ENCODE measurements around the gene PRKCB. TPM values are rescaled to one million over a fixed set of nuclear protein-coding genes. Genes with fewer than 3 reads are reported as not detected.

Gene PRKCB
- total and polyA plus RNA-seq, 9 donors, result 1.2 to 4.5 (median 1.6) TPM

DNA sequence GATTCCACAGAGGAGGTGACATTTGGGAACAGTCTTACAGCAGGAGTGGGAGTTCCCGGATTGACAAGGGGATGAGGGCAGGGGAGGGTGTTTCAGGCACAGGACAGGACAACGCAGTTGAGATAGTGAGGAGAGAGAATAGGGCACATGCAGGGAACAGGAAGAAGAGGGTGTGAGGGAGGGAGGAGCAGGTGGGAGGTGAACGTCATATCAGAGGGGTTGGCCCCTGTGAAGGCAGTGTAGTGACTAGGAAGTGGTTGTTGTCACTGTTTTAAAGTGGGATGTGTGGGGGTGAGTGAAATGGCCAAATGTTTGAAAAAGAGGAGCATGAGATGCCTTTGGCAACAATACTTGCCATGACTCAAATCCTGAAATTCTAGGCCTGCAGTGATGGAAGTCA is 12.2 kb downstream of the PRKCB start:
- no peaks in the 10 kb centered on the region for H3K36me3 ChIP-seq (ENCODE audit: control insufficient read depth, insufficient read depth, low read length)
- DNase-seq, result no peak
- no peak overlapping the region for H3K4me3 ChIP-seq (ENCODE audit: low read length)
- H3K27me3 ChIP-seq (ENCODE audit: control insufficient read depth, insufficient read depth, low read length), result no peaks in the 10 kb centered on the region
- H3K4me1 ChIP-seq (ENCODE audit: control insufficient read depth, insufficient read depth, low read length), result no peaks in the 10 kb centered on the region
- no peak overlapping the region for H3K27ac ChIP-seq (ENCODE audit: low read length)
- no peaks in the 10 kb centered on the region for H3K9me3 ChIP-seq (replicated peaks; ENCODE audit: control insufficient read depth, low read depth, low read length)
- WGBS (ENCODE audit: insufficient coverage), result 71% methylated on average over 3 of the region's 3 CpGs

- no peak overlapping the region for H3K4me3 ChIP-seq (ENCODE audit: low read length)
- H3K27ac ChIP-seq (ENCODE audit: low read length), result no peak overlapping the region
- no peaks in the 10 kb centered on the region for H3K4me1 ChIP-seq (ENCODE audit: control insufficient read depth, insufficient read depth, low read length)
- H3K36me3 ChIP-seq (ENCODE audit: control insufficient read depth, insufficient read depth, low read length), result no peaks in the 10 kb centered on the region
- whole genome bisulfite sequencing (ENCODE audit: insufficient coverage), result 56% methylated on average over 3 of the region's 9 CpGs
- H3K9me3 ChIP-seq (replicated peaks; ENCODE audit: control insufficient read depth, low read depth, low read length), result no peaks in the 10 kb centered on the region
- H3K27me3 ChIP-seq (ENCODE audit: control insufficient read depth, insufficient read depth, low read length), result no peaks in the 10 kb centered on the region
- no peak for DNase-seq
Observed at GRCh38 chr16:23848958-23849357, 13.2 kb downstream of the PRKCB start.

GRCh38 chr16:23852794-23853562 is 17.2 kb downstream of the PRKCB start:
- Histone ChIP-seq H3K36me3 (ENCODE audit: control insufficient read depth, insufficient read depth, low read length) (no peaks in the 10 kb centered on the region), H3K9me3 (replicated peaks; ENCODE audit: control insufficient read depth, low read depth, low read length) (no peaks in the 10 kb centered on the region), H3K4me1 (ENCODE audit: control insufficient read depth, insufficient read depth, low read length) (no peaks in the 10 kb centered on the region), H3K27me3 (ENCODE audit: control insufficient read depth, insufficient read depth, low read length) (peaks cover 2% of the 10 kb centered on the region), H3K4me3 (ENCODE audit: low read length) (no peak overlapping the region), H3K27ac (ENCODE audit: low read length) (no peak overlapping the region)
- peak; percentile 39 for DNase-seq
- WGBS (ENCODE audit: insufficient coverage), result 50% methylated on average over 1 of the region's 5 CpGs

GRCh38 chr16:23855010-23855409 is 19.2 kb downstream of the PRKCB start:
- 56% methylated on average over 2 of the region's 5 CpGs for WGBS (ENCODE audit: insufficient coverage)
- no peak for DNase-seq
- Histone ChIP-seq H3K27ac (ENCODE audit: low read length) (no peak overlapping the region), H3K9me3 (replicated peaks; ENCODE audit: control insufficient read depth, low read depth, low read length) (no peaks in the 10 kb centered on the region), H3K27me3 (ENCODE audit: control insufficient read depth, insufficient read depth, low read length) (peaks cover 2% of the 10 kb centered on the region), H3K4me3 (ENCODE audit: low read length) (no peak overlapping the region), H3K36me3 (ENCODE audit: control insufficient read depth, insufficient read depth, low read length) (no peaks in the 10 kb centered on the region), H3K4me1 (ENCODE audit: control insufficient read depth, insufficient read depth, low read length) (no peaks in the 10 kb centered on the region)

- DNase-seq, result no peak
- H3K4me1 ChIP-seq (ENCODE audit: control insufficient read depth, insufficient read depth, low read length), result no peaks in the 10 kb centered on the region
- no peak overlapping the region for H3K27ac ChIP-seq (ENCODE audit: low read length)
- H3K27me3 ChIP-seq (ENCODE audit: control insufficient read depth, insufficient read depth, low read length), result peaks cover 2% of the 10 kb centered on the region
- WGBS (ENCODE audit: insufficient coverage), result no CpG with 5 or more reads among the region's 2 CpGs
- no peaks in the 10 kb centered on the region for H3K36me3 ChIP-seq (ENCODE audit: control insufficient read depth, insufficient read depth, low read length)
- H3K4me3 ChIP-seq (ENCODE audit: low read length), result no peak overlapping the region
- H3K9me3 ChIP-seq (replicated peaks; ENCODE audit: control insufficient read depth, low read depth, low read length), result no peaks in the 10 kb centered on the region
Observed at GRCh38 chr16:23856251-23856709, 20.5 kb downstream of the PRKCB start.

DNA sequence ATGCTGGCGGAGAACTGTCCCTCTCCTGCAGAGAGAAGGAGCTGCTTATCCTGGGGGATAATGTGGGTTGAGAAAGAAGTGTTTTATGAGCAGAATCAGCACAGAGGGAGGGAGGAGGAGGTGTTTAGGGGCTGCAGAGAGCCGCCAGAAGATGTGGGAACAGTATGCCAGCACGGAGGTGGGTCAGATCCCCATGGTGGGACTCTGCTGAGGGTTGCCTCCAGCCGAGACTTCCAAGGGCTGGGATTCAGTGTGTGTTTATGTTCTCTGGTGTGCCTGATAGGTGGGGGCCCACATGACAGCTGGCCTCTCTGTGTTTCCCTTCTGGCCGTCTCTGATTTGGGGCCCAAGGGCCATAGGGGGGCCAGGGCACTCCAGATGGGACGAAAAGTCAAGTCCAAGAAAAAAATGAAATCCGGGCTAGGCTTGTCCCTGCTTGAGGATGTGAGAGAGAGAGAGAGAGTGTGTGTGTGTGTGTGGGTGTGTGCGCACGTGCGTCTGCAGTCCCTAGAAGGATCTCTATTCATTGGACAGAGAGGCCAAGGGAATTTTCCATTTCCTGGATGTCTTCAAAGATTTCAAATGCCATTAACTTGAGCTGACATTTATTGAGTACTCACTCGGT is 21.6 kb downstream of the PRKCB start:
- no peak overlapping the region for H3K4me3 ChIP-seq (ENCODE audit: low read length)
- WGBS (ENCODE audit: insufficient coverage), result 10% methylated on average over 9 of the region's 11 CpGs
- peak; percentile 30 for DNase-seq
- H3K9me3 ChIP-seq (replicated peaks; ENCODE audit: control insufficient read depth, low read depth, low read length), result no peaks in the 10 kb centered on the region
- no peaks in the 10 kb centered on the region for H3K36me3 ChIP-seq (ENCODE audit: control insufficient read depth, insufficient read depth, low read length)
- peaks cover 2% of the 10 kb centered on the region for H3K27me3 ChIP-seq (ENCODE audit: control insufficient read depth, insufficient read depth, low read length)
- H3K4me1 ChIP-seq (ENCODE audit: control insufficient read depth, insufficient read depth, low read length), result no peaks in the 10 kb centered on the region
- H3K27ac ChIP-seq (ENCODE audit: low read length), result no peak overlapping the region

DNA sequence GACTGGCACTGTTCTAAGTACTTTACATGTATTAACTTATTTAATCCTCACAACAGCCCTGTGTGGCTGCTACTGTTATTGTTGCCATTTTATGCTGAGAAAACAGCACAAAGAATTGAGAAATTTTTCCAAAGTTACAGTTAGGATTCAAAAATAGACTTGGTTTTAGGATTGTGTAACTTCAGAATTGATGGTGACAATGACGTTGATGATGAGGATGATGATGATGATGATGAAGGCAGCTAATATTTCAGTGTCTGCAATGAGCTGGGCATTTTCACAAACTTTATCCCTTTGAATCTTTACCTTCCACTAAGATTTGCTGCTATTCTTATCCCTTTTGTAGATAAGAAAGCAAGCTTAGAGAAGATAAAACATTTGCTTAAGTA is 22.1 kb downstream of the PRKCB start:
- Histone ChIP-seq H3K27me3 (ENCODE audit: control insufficient read depth, insufficient read depth, low read length) (peaks cover 2% of the 10 kb centered on the region), H3K27ac (ENCODE audit: low read length) (no peak overlapping the region), H3K9me3 (replicated peaks; ENCODE audit: control insufficient read depth, low read depth, low read length) (no peaks in the 10 kb centered on the region), H3K36me3 (ENCODE audit: control insufficient read depth, insufficient read depth, low read length) (no peaks in the 10 kb centered on the region), H3K4me1 (ENCODE audit: control insufficient read depth, insufficient read depth, low read length) (no peaks in the 10 kb centered on the region), H3K4me3 (ENCODE audit: low read length) (no peak overlapping the region)
- WGBS (ENCODE audit: insufficient coverage), result no CpG with 5 or more reads among the region's 1 CpG
- DNase-seq, result no peak

DNA sequence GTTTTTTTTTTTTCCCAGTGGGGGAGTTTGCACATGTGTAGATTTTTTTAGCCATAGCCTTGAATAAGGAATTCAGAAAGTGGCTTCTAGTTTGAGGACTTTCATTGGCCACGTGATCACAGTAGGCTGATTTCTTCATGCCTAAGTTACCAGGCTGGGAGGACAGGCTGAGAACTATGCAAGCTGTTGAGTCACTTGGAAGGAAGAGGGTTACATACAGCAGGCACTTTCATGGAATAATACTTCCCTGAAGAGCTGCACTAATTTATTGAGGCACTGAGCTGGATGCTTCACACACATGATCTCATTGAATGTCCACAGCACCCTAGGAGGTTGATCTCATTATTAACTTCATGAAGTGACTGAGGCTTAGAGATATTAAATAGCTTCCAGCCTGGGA is 22.8 kb downstream of the PRKCB start:
- no peak overlapping the region for H3K27ac ChIP-seq (ENCODE audit: low read length)
- 43% methylated on average over 1 of the region's 1 CpG for WGBS (ENCODE audit: insufficient coverage)
- H3K4me3 ChIP-seq (ENCODE audit: low read length), result no peak overlapping the region
- peaks cover 2% of the 10 kb centered on the region for H3K27me3 ChIP-seq (ENCODE audit: control insufficient read depth, insufficient read depth, low read length)
- H3K4me1 ChIP-seq (ENCODE audit: control insufficient read depth, insufficient read depth, low read length), result no peaks in the 10 kb centered on the region
- H3K36me3 ChIP-seq (ENCODE audit: control insufficient read depth, insufficient read depth, low read length), result no peaks in the 10 kb centered on the region
- peak; percentile 20 for DNase-seq
- H3K9me3 ChIP-seq (replicated peaks; ENCODE audit: control insufficient read depth, low read depth, low read length), result no peaks in the 10 kb centered on the region

- H3K9me3 ChIP-seq (replicated peaks; ENCODE audit: control insufficient read depth, low read depth, low read length), result no peaks in the 10 kb centered on the region
Observed at GRCh38 chr16:23859713-23860269, 24.0 kb downstream of the PRKCB start.

DNA sequence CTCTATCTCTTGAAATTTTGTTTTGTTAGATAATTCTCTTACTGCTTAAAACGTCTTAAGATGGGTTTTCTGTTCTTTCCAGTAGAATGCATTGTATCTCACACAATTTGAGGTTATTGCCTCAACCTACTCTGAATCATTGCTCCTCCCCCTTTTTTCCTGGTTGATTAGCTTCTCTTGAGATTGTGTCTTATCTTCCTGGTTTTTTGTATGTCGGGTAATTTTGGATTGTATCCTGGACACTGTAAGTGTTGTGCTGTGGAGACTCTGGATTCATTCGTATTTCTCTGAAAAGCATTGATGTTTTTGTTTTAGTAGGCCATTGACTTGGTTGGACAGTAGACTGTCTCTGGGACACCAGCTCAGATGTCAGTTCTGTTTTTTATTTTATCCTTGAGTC is 26.1 kb downstream of the PRKCB start:
- Histone ChIP-seq H3K4me3 (ENCODE audit: low read length) (no peak overlapping the region), H3K9me3 (replicated peaks; ENCODE audit: control insufficient read depth, low read depth, low read length) (no peaks in the 10 kb centered on the region), H3K27me3 (ENCODE audit: control insufficient read depth, insufficient read depth, low read length) (peaks cover 2% of the 10 kb centered on the region), H3K27ac (ENCODE audit: low read length) (no peak overlapping the region), H3K36me3 (ENCODE audit: control insufficient read depth, insufficient read depth, low read length) (no peaks in the 10 kb centered on the region), H3K4me1 (ENCODE audit: control insufficient read depth, insufficient read depth, low read length) (no peaks in the 10 kb centered on the region)
- no peak for DNase-seq
- WGBS (ENCODE audit: insufficient coverage), result 100% methylated on average over 1 of the region's 3 CpGs

More at GRCh38 chr16:23859713-23860269, 24.0 kb downstream of the PRKCB start:
- peaks cover 2% of the 10 kb centered on the region for H3K27me3 ChIP-seq (ENCODE audit: control insufficient read depth, insufficient read depth, low read length)
- no peaks in the 10 kb centered on the region for H3K4me1 ChIP-seq (ENCODE audit: control insufficient read depth, insufficient read depth, low read length)
- 72% methylated on average over 2 of the region's 2 CpGs for WGBS (ENCODE audit: insufficient coverage)
- H3K36me3 ChIP-seq (ENCODE audit: control insufficient read depth, insufficient read depth, low read length), result no peaks in the 10 kb centered on the region
- no peak overlapping the region for H3K27ac ChIP-seq (ENCODE audit: low read length)
- peak; percentile 14 for DNase-seq
- H3K4me3 ChIP-seq (ENCODE audit: low read length), result no peak overlapping the region

Measured in muscle of leg (tissue), 11 donors.